Right lobe of liver (tissue), 4 donors: ENCODE data around the gene BMERB1.

Experiments used
- CTCF ChIP-seq, 4 donors: fragments of 200-600 bp in 3 of 4; fragments of 450-650 bp in 1 of 4; IDR thresholded peaks; one replicate each; pipeline versions ENCODE4 v1.5.1 to v1.8.0; 2016 to 2022; ENCODE audit warnings: antibody characterized with exemption in 4 of 4, mild to moderate bottlenecking in 2 of 4
- POLR2A ChIP-seq: fragments of 450-650 bp; IDR thresholded peaks from one replicate; pipeline ENCODE4 v1.6.1; 2017; ENCODE audit warnings: antibody characterized with exemption, mild to moderate bottlenecking
- donor health status: DM: no; HTN: no; CAD: no.
- donor health status: DM: no; HTN: no; CAD: no.
- donor health status: DM: no; HTN: yes; CAD: no.

- no peak for TF ChIP-seq POLR2A
- no peak for TF ChIP-seq CTCF (IDR thresholded peaks at IDR 0.05)
Observed at GRCh38 chr16:15557258-15557657, 122.9 kb downstream of the BMERB1 start.
